GM20000 (cell line): ENCODE results near the gene PLTP.

Experiments
- DNase-seq: peaks from one replicate; pipeline ENCODE4 v3.0.0; 2012; ENCODE audit warnings: low spot score
- TF ChIP-seq, protein P1 (sequence below): IDR thresholded peaks from 2 replicates; pipeline ENCODE4 v1.5.1; 2012; ENCODE audit warnings: mild to moderate bottlenecking, control low read depth; ENCODE audit errors: extremely low read depth, missing control alignments

Gene PLTP

DNA sequence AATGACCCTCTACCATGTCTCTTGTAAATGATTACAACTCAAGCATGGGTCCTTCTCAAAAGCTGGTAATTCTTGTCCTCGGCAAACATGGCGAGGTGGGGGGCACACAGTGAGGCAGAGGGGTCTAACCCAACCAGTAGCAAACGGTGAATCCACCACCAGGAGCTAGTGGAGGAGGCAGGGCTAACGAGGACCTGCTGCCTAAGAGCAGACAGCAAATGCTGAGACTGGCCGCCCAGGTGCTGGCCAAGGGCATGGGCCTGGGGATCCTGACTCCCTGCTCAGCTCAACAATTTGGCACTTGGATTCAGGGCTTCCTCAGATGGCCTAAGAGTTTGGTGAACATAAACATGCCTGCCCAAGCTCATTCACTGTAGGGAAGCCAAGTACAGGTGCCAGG, 40.9 kb upstream of the PLTP start:
- TF ChIP-seq, protein P1, sequence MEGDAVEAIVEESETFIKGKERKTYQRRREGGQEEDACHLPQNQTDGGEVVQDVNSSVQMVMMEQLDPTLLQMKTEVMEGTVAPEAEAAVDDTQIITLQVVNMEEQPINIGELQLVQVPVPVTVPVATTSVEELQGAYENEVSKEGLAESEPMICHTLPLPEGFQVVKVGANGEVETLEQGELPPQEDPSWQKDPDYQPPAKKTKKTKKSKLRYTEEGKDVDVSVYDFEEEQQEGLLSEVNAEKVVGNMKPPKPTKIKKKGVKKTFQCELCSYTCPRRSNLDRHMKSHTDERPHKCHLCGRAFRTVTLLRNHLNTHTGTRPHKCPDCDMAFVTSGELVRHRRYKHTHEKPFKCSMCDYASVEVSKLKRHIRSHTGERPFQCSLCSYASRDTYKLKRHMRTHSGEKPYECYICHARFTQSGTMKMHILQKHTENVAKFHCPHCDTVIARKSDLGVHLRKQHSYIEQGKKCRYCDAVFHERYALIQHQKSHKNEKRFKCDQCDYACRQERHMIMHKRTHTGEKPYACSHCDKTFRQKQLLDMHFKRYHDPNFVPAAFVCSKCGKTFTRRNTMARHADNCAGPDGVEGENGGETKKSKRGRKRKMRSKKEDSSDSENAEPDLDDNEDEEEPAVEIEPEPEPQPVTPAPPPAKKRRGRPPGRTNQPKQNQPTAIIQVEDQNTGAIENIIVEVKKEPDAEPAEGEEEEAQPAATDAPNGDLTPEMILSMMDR = no peak
- DNase-seq = no peak

DNA sequence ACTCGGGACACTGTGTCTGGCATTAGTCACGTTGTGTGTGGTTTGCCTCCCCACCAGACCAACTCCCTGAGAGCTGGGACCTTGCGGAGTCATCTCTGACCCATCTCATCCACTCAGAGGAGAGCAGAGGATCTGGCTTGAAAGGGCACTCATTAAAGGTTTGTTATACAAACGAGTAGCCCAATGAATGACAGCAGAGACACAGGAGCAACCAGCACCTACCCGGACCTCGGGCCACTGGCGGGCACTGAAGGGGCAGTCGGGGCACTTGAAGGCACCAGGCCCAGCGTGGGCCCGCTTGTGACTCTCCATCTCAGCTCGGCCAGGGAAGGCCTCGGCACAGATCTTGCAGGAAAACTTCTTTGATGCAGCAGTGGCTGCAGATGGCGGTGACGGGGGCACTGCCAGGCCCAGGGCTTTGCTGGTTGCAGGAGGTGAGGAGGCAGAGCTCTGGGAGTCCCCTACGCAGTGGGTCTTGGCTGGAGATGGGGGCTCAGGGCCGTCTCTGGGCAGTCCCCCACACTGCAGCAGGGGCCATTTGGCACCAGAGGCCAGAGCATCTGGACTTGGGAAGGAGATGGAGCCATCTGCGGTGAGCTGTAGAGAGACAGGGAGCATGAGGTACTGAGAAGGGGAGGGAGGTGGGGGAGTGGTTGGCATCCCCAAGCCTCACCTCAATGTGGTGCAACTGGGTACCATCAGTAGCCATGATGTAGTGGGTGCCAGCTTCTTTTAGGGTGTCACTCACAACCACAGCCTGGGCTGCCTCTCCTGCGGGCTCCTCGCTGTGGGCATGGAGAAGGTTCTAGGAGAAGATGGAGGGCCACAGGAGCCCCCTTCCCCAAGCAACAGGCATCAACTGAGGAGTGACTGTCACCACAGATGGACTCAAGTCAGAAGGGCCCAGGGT, 40.2 kb upstream of the PLTP start:
- TF ChIP-seq, protein P1 = no peak

DNA sequence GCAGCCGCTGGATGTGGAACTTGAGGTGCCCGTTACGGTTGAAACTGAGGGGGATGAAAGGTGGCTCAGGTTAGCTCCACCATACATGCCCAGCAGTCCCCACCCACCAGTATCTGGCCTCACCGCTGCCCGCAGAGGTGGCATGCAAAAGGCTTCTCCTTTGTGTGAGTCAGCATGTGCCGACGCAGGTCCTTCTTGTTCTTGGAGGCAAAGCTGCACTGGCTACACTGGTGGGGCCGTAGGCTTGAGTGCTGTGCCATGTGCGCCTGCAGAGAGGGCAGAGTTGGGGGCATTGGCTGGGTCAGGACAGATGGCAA, 38.3 kb upstream of the PLTP start:
- TF ChIP-seq, protein P1 = no peak
- DNase-seq = no peak

More for the DNA sequence above, 40.2 kb upstream of the PLTP start:
- DNase-seq = no peak

DNA sequence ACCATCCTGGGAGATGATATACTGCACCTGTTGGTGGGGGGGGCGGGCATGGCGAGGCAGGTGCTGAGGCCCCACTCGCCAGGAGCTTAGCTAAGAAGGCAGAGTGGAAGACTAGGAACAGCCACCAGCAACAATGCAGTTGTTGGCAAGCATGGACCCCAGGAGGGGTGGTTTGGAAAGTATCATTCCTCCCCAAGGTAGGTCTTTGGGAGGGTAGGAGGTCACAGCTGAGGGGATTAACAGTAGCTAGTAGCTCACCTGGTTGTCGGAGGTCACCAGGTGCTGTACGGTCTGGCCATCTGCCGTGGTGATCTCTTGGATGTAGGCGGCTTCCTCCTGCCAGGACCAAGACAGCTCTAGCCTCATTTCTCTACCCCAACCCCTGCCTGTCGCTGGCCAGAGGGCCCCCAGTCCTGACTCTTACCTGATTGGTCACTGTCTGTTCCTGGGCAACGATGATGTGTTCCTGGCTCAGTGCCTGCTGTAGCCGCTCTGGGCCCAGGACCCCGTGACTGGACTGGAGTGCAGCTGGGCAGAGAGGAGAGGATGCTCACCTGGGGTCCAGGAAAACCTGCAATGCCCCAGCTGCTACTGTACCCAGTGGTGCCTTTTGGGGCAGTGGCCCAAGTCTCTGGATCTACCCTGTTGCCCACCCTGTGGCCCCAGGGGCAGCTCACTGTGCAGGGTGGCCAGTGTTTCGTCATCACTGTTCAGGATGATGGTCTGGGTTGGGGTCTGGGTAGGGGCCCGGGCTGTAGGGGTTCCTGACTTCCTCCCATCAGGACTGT, 37.8 kb upstream of the PLTP start:
- TF ChIP-seq, protein P1 = no peak
- DNase-seq = no peak

DNA sequence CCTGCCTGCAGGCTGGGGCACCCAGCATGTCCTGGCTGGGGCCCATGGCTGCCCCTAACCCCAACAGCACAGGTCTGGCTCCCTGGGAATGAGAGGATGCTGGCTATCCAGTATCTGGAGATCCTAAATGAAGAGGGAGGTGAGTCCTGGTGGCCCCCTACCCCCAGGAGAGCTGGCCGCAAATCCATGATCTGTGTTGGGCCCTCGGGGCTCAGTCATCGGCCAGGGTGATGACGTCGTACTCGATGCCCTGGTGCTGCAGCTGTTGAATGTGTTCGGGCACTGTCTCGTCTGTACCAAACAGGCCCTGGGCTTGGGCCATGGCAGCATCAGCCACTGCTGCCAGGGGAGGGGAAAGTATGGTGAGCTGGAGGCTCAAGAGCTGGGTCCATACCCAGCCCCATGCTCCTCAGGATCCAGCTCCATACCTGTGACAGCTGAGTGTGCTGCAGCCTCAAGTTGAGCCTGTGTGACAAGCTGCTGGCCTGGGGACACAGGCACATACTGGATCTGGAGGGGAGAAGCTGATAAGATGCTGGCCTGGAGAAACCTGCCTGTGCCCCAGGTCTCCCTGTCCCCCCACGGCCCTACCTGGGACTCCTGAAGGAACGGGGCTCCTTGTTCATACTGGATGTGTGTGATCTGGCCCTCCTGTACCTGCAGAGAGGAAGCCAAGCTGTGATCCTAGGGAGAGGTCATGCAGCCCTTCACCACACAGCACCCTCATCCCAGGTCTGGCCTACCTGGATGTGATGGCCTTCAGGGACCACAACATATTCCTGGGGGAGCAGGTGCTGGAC, 37.0 kb upstream of the PLTP start:
- TF ChIP-seq, protein P1 = no peak
- no peak for DNase-seq

DNA sequence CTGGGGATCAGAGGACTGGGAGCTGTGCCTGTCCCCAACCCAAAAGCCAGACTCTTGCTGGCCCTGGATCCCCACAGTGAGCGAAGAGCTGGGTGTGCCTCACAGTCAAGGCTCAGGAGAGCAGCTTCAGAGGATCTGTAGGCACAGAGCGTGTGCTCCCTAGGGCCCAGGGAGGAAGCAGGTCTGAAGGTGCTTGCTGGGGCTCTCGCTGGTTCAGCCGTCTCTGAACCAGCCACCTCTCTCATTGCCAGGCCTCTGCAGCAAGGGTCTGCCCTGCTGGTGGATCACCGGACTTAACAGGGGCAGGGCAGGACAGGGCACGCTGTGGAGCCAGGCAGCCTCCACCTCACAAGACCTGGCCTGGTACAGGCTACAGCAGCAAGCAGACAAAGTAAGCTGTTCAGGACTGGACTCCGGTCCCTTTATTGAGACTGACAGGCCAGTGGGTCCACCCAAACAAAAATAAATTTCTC, 36.3 kb upstream of the PLTP start:
- no peak for DNase-seq
- TF ChIP-seq, protein P1 = no peak
